ENCODE measurements around the gene MDFIC2. TPM values are rescaled to one million over a fixed set of nuclear protein-coding genes. Genes with fewer than 3 reads are reported as not detected.

Gene MDFIC2
- polyA plus RNA-seq, 1 of the 3 experiments (the other 2 are of a cell fraction), result not detected

DNA sequence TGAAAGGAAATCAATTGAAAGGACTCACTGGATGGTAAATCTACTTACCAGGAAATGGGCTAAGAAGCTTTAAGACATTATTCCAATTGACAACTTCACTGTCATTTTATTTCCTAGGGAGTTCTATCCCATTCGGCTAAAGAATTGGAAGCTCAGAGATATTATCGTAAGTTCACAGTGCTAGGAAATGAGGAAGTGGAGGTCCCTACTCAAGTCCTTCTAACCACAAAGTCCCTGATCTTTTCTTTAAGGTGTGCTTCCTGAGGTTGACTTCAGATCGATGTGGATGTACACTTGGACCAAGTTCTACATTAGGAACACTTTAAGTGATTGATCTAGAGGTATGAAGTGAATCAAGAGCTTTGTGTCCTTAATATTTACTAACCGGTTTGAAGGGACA is 63.6 kb downstream of the MDFIC2 start:
- H3K9ac ChIP-seq, result no peak overlapping the region
- H3K9me3 ChIP-seq, result no peaks in the 10 kb centered on the region
- TF ChIP-seq MEF2A (IDR thresholded peaks at IDR 0.05; ENCODE audit: borderline replicate concordance, low read depth) (no peak), CHD2 (IDR thresholded peaks at IDR 0.05; ENCODE audit: low read length, partially characterized antibody) (no peak), CTCF (IDR thresholded peaks at IDR 0.05) (no peak), ELF1 (IDR thresholded peaks at IDR 0.05) (no peak), NRF1 (IDR thresholded peaks at IDR 0.05; ENCODE audit: low read depth, low read length) (no peak), RCOR1 (IDR thresholded peaks at IDR 0.05; ENCODE audit: low read length) (no peak), JUND (IDR thresholded peaks at IDR 0.05) (no peak), FOXJ3 (CRISPR knock-in tag; IDR thresholded peaks at IDR 0.05) (no peak), EZH2phosphoT487 (IDR thresholded peaks at IDR 0.05; ENCODE audit: borderline replicate concordance, low read depth) (no peak), IRF3 (IDR thresholded peaks at IDR 0.05; ENCODE audit: low read depth, low read length) (no peak), RAD21 (IDR thresholded peaks at IDR 0.05; ENCODE audit: low read length) (no peak), EP300 (IDR thresholded peaks at IDR 0.05; ENCODE audit: borderline replicate concordance in 1 of 2, low read depth in 1 of 2, low read length in 1 of 2) (no peak), YY1 (IDR thresholded peaks at IDR 0.05; ENCODE audit: low read depth) (no peak)
- no peaks in the 10 kb centered on the region for H3K27me3 ChIP-seq (ENCODE audit: insufficient read depth)
- H3K27ac ChIP-seq (ENCODE audit: low read depth in 2 of 2, low read length in 1 of 2), result no peak overlapping the region
- H3K79me2 ChIP-seq (ENCODE audit: insufficient read depth), result no peaks in the 10 kb centered on the region
- no peak overlapping the region for H2AFZ ChIP-seq (ENCODE audit: low read depth)
- ChIA-PET POLR2A (no interaction called here), CTCF (interaction anchor here (0.7 to 1.9 kb wide), 2 partner anchors 8 to 158 kb away, joined by 3 to 4 read pairs; no protein-coding TSS in a partner anchor)
- no peaks in the 10 kb centered on the region for H3K36me3 ChIP-seq (replicated peaks in 1 of 2; ENCODE audit: control insufficient read depth in 1 of 2, insufficient read depth in 2 of 2, low read length in 1 of 2)
- 50% methylated on average over 4 of the region's 4 CpGs for WGBS (ENCODE audit: low lambda C conversion rate)
- no peaks in the 10 kb centered on the region for H3K9me2 ChIP-seq
- H3F3A ChIP-seq (replicated peaks; ENCODE audit: insufficient read depth), result no peaks in the 10 kb centered on the region
- no peak overlapping the region for H3K4me3 ChIP-seq (ENCODE audit: low read depth in 2 of 2, low read length in 1 of 2)
- no peaks in the 10 kb centered on the region; a peak in 1 of 4 replicates for H3K4me1 ChIP-seq (ENCODE audit: control insufficient read depth in 1 of 2, insufficient read depth in 2 of 2, low read depth in 1 of 2, low read length in 1 of 2)
- DNase-seq, result no peak
- H3K4me2 ChIP-seq, result no peak overlapping the region
- H4K20me1 ChIP-seq (ENCODE audit: insufficient read depth), result no peaks in the 10 kb centered on the region

DNA sequence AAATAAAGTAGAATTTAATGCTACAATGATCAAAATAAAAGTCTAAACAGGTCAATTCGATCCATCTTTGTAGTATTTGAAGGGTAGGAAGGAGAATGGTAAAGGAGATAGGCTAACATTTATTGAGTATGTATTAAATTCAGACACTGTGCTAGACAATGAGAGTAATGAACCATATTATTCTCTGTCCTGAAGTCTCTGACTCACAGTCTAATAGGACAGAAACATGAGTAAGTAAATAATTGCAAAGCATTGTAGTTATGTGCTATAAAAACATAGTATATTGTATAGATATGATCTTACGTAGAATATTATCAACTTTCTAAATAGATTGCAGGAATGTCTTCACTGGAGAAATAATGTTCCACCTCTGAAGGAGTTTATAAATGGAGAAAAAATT is 64.5 kb downstream of the MDFIC2 start:
- Histone ChIP-seq H3K9me2 (no peaks in the 10 kb centered on the region), H3K9ac (no peak overlapping the region), H3K4me1 (ENCODE audit: control insufficient read depth in 1 of 2, insufficient read depth in 2 of 2, low read depth in 1 of 2, low read length in 1 of 2) (no peaks in the 10 kb centered on the region; a peak in 1 of 4 replicates), H3K4me2 (no peak overlapping the region), H3K36me3 (replicated peaks in 1 of 2; ENCODE audit: control insufficient read depth in 1 of 2, insufficient read depth in 2 of 2, low read length in 1 of 2) (no peaks in the 10 kb centered on the region), H3K27me3 (ENCODE audit: insufficient read depth) (no peaks in the 10 kb centered on the region), H3K4me3 (ENCODE audit: low read depth in 2 of 2, low read length in 1 of 2) (no peak overlapping the region), H3K9me3 (no peaks in the 10 kb centered on the region), H3K79me2 (ENCODE audit: insufficient read depth) (no peaks in the 10 kb centered on the region), H3F3A (replicated peaks; ENCODE audit: insufficient read depth) (no peaks in the 10 kb centered on the region), H4K20me1 (ENCODE audit: insufficient read depth) (no peaks in the 10 kb centered on the region), H2AFZ (ENCODE audit: low read depth) (no peak overlapping the region), H3K27ac (ENCODE audit: low read depth in 2 of 2, low read length in 1 of 2) (no peak overlapping the region)
- DNase-seq, result no peak
- 20% methylated on average over 2 of the region's 2 CpGs for WGBS (ENCODE audit: low lambda C conversion rate)
- ChIA-PET CTCF (interaction anchor here (1.9 kb wide), 1 partner anchor 8 kb away, joined by 4 read pairs; no protein-coding TSS in a partner anchor), POLR2A (no interaction called here)
- TF ChIP-seq POLR2AphosphoS5 (IDR thresholded peaks at IDR 0.05; ENCODE audit: low read depth, low read length) (no peak), MXI1 (IDR thresholded peaks at IDR 0.05; ENCODE audit: low read depth, low read length) (no peak), USF2 (IDR thresholded peaks at IDR 0.05; ENCODE audit: borderline replicate concordance, low read depth, low read length) (no peak), FOXM1 (IDR thresholded peaks at IDR 0.05; ENCODE audit: low read depth) (no peak), NFIC (IDR thresholded peaks at IDR 0.05; ENCODE audit: borderline replicate concordance) (no peak), GABPA (IDR thresholded peaks at IDR 0.05; ENCODE audit: low read depth) (no peak)

All from SK-N-SH (cell line).